HFFc6 (cell line): ENCODE data around the gene GALNT10. TPM values are rescaled to one million over a fixed set of nuclear protein-coding genes. Genes with fewer than 3 reads are reported as not detected.

Experiments
- DNase-seq: peaks from one replicate; pipeline ENCODE4 v3.0.0-alpha.2; 2018
- H3K27ac Mint-ChIP-seq: 2 replicates; pipeline ENCODE4 v1.8.0; 2020; ENCODE audit warnings: mild to moderate bottlenecking, mixed read lengths
- H3K27me3 Mint-ChIP-seq: 2 replicates; pipeline ENCODE4 v1.8.0; 2021; ENCODE audit warnings: mild to moderate bottlenecking, moderate library complexity, mixed read lengths; ENCODE audit not compliant: insufficient read depth
- H3K36me3 Mint-ChIP-seq: 2 replicates; pipeline ENCODE4 v1.8.0; 2021; ENCODE audit warnings: low read depth, mixed read lengths
- H3K4me1 Mint-ChIP-seq: 2 replicates; pipeline ENCODE4 v1.8.0; 2020; ENCODE audit warnings: low read depth, mixed read lengths
- H3K4me3 Mint-ChIP-seq: 2 replicates; pipeline ENCODE4 v1.8.0; 2020; ENCODE audit warnings: mild to moderate bottlenecking, moderate library complexity, mixed read lengths
- H3K9me3 Mint-ChIP-seq: 2 replicates; pipeline ENCODE4 v1.8.0; 2020; ENCODE audit warnings: mild to moderate bottlenecking, mixed read lengths
- total RNA-seq, 6 experiments: library from RNA; stranded (reverse); fragmentation: NEBNext Ultra II Directional; extraction: Animal tissue kit (Norgen Biotek cat#: 25700); gene quantifications; 2 replicates in 1 of 6; 3 replicates in 5 of 6; pipeline ENCODE4 v1.2.3, GENCODE V29; 2021
- TF ChIP-seq, protein P1 (sequence below): fragments of 200-600 bp; sonication (generic); IDR thresholded peaks from 2 replicates; pipeline ENCODE4 v1.5.0; 2021; ENCODE audit warnings: antibody characterized with exemption, mild to moderate bottlenecking

GALNT10 gene
- total RNA-seq, 6 experiments from 2014 or later = 129 to 161 (median 157) TPM

DNA sequence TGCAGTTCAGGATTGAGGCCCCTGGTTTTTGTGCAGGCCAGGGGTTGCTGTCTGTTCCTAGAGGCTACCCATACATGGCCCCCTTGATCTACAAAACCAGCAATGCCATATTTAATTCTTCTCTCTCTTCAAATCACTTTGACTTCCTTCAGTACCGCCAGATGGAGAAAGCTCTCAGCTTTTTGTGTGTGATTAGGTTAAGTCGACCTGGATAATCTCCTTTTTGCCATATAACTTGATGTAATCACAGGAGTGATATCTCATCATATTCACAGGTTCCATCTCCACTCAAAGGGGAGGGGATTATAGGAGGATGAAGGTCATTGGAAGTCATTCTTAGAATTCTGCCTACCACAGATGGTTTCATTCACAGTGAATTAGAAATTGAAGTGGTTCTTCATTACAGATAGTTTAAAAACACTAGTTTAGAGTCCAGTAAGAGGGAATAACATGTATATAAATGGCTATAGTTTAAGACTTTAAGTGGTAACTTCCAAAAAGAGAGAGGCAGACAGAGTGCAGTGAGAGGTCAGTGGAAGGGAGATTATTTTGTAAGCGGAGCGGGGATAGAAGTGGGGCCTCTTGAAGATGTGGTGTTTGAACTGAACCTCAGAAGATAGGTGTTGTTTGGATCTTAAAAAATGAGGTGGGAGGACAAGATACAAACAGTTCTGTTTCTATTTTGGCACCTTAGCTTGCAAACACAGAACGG is 85.9 kb downstream of the GALNT10 start:
- Mint-ChIP-seq H3K27ac (peak overlapping the region; percentile 88), H3K36me3 (no peaks in the 10 kb centered on the region; the same call in 1 of the 2 replicates), H3K4me1 (peaks cover 77% of the 10 kb centered on the region), H3K27me3 (no peaks in the 10 kb centered on the region), H3K4me3 (peak overlapping the region; percentile 51), H3K9me3 (no peaks in the 10 kb centered on the region)
- DNase-seq = no peak
- TF ChIP-seq, protein P1, sequence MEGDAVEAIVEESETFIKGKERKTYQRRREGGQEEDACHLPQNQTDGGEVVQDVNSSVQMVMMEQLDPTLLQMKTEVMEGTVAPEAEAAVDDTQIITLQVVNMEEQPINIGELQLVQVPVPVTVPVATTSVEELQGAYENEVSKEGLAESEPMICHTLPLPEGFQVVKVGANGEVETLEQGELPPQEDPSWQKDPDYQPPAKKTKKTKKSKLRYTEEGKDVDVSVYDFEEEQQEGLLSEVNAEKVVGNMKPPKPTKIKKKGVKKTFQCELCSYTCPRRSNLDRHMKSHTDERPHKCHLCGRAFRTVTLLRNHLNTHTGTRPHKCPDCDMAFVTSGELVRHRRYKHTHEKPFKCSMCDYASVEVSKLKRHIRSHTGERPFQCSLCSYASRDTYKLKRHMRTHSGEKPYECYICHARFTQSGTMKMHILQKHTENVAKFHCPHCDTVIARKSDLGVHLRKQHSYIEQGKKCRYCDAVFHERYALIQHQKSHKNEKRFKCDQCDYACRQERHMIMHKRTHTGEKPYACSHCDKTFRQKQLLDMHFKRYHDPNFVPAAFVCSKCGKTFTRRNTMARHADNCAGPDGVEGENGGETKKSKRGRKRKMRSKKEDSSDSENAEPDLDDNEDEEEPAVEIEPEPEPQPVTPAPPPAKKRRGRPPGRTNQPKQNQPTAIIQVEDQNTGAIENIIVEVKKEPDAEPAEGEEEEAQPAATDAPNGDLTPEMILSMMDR = no peak

DNA sequence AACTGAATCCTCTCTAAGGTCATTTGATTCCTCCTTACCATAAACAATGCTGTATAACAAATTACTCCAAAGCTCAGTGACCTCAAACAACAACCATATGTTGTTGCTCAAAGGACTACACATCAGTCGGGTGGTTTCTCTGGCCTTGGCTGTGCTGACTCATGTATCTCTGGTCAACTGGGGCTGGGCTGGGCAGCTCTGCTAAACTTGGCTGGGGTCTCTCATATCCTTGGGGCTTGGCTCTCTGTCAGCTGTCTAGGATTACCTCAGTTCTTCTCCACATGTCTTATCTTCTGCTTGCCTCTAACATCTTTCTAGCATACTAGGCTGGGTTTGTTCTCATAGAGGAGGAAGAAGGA is 86.4 kb downstream of the GALNT10 start:
- Mint-ChIP-seq H3K36me3 (peaks cover 5% of the 10 kb centered on the region), H3K4me3 (peak overlapping the region; percentile 51), H3K27ac (peak overlapping the region; percentile 88), H3K4me1 (peaks cover 71% of the 10 kb centered on the region), H3K27me3 (no peaks in the 10 kb centered on the region), H3K9me3 (no peaks in the 10 kb centered on the region)
- DNase-seq = peak; percentile 85
- TF ChIP-seq, protein P1 = no peak

- TF ChIP-seq, protein P1 = no peak
- Mint-ChIP-seq H3K4me3 (peak overlapping the region; percentile 51), H3K27me3 (no peaks in the 10 kb centered on the region), H3K27ac (peak overlapping the region; percentile 88), H3K9me3 (no peaks in the 10 kb centered on the region), H3K36me3 (peaks cover 11% of the 10 kb centered on the region), H3K4me1 (peaks cover 71% of the 10 kb centered on the region)
- no peak for DNase-seq
These were observed 87.0 kb downstream of the GALNT10 start for GRCh38 chr5:154277499-154277898.

DNA sequence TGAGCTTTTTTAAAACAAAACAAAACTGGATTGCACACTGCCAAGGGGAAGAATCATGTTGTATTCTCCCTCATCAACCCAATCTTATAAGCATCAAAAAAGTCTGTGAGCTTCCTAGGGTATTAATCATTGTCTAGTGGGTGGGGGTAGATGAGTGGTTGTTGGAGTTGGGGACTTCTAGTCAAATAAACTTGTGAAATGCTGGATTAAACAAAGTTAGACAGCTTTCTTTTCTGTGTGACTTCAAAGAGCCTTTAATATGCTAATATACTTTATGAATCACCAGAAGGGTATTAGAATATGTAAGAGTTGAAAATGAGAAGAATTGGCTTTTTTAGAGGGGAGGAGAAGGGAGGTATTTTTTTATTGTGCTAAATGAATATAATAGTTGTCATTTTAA is 87.7 kb downstream of the GALNT10 start:
- peaks cover 69% of the 10 kb centered on the region for H3K4me1 Mint-ChIP-seq
- DNase-seq = peak; percentile 33
- TF ChIP-seq, protein P1 = no peak
- H3K27ac Mint-ChIP-seq = peak overlapping the region; percentile 88
- H3K4me3 Mint-ChIP-seq = peak overlapping the region; percentile 43
- no peaks in the 10 kb centered on the region for H3K9me3 Mint-ChIP-seq
- peaks cover 12% of the 10 kb centered on the region for H3K36me3 Mint-ChIP-seq
- no peaks in the 10 kb centered on the region for H3K27me3 Mint-ChIP-seq

GRCh38 chr5:154278908-154279307 is 88.4 kb downstream of the GALNT10 start:
- Mint-ChIP-seq H3K27ac (no peak overlapping the region), H3K9me3 (no peaks in the 10 kb centered on the region), H3K36me3 (peaks cover 12% of the 10 kb centered on the region), H3K4me1 (peaks cover 62% of the 10 kb centered on the region), H3K27me3 (no peaks in the 10 kb centered on the region), H3K4me3 (no peak overlapping the region)
- TF ChIP-seq, protein P1 = no peak
- no peak for DNase-seq
